ENCODE data around the gene PFN3. TPM values are rescaled to one million over a fixed set of nuclear protein-coding genes. Genes with fewer than 3 reads are reported as not detected.

The PFN3 gene
- total and polyA plus RNA-seq, 2 of the 4 experiments (the other 2 are of a cell fraction), result not detected

DNA sequence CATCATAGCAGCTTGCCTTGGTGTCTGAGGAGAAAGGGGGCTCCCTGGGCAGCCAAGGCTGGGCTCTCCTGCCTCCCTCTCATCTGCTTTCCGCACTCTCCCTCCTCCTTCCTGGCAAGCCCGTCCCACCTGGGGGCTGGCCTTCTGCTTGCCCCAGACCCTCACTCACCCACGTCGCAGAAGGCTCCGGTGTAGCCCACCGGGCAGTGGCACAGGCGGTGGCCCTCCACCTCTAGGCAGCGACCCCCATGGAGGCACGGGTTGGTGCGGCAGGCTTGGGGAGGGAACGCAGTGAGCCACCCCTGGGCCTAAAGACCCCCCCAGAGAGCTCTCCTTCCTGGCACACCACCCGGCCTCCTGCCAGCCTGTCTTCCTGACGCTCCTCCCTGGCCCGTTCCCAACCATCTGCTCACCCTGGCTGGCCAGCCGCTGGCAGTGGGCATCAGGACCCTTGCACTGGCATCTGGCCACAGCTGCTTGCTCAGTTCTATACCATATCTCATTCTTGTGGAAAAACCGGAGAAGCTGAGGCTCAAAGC lies 4.2 kb upstream of the PFN3 start:
- no peak overlapping the region for H3K56ac ChIP-seq (ENCODE audit: extremely low read depth, insufficient read depth, low read length)
- H2BK120ac ChIP-seq (ENCODE audit: low read depth, low read length), result peak overlapping the region; percentile 64; the same call in 1 of the 2 replicates
- H3K9me3 ChIP-seq (ENCODE audit: control insufficient read depth, insufficient read depth, low read length), result peaks cover 2% of the 10 kb centered on the region; the same call in 1 of the 2 replicates
- ATAC-seq (ENCODE audit: low read depth) (no peak), DNase-seq (no peak)
- H3K14ac ChIP-seq (replicated peaks; ENCODE audit: low read depth, low read length), result peak overlapping the region; percentile 81
- peaks cover 53% of the 10 kb centered on the region for H3K27me3 ChIP-seq (ENCODE audit: control insufficient read depth, insufficient read depth, low read length)
- dilution Hi-C loops (cut with HindIII; ENCODE audit: low sequenced_read_pairs, unreplicated experiment), result no loop called here
- intact Hi-C loops (cut with micrococcal nuclease), result loop anchor here (1.0 to 2.0 kb wide), 4 partner anchors 22 to 97 kb away; partner anchors contain the start of genes GRK6 and PRR7
- no peak overlapping the region for H3K23ac ChIP-seq (ENCODE audit: low read depth, low read length)
- H3K4ac ChIP-seq (ENCODE audit: low read depth, low read length), result peak overlapping the region; percentile 63
- H2BK5ac ChIP-seq (ENCODE audit: low read depth, low read length, poor library complexity, severe bottlenecking), result no peak overlapping the region
- H2AK9ac ChIP-seq (replicated peaks; ENCODE audit: low read depth, low read length, poor library complexity), result peak overlapping the region; percentile 17
- ChIA-PET POLR2A (ENCODE audit: unreplicated experiment) (no interaction called here), CTCF (interaction anchor here (0.5 to 5.4 kb wide), 21 partner anchors 10 to 392 kb away, joined by 3 to 56 read pairs (median 4); partner anchors contain the start of genes GRK6, LMAN2, PDLIM7 and PRR7)
- peak overlapping the region; percentile 79; the same call in 1 of the 2 replicates for H4K91ac ChIP-seq (ENCODE audit: insufficient read depth, low read depth, low read length)
- H2BK20ac ChIP-seq (ENCODE audit: low read depth, low read length), result no peak overlapping the region
- peak overlapping the region; percentile 91 to 97 for H4K8ac ChIP-seq (ENCODE audit: low read depth in 2 of 2, low read length in 2 of 2)
- H2BK15ac ChIP-seq (ENCODE audit: low read depth, low read length), result no peak overlapping the region; the same call in 2 of the 3 replicates
- peak overlapping the region; percentile 43; the same call in 1 of the 2 replicates for H2AK5ac ChIP-seq (ENCODE audit: low read depth, low read length)
- H3K79me1 ChIP-seq (ENCODE audit: low read depth in 1 of 2, low read length in 2 of 2), result no peaks in the 10 kb centered on the region
- in situ Hi-C loops (cut with MboI; ENCODE audit: low sequenced_read_pairs), result loop anchor here (5.0 kb wide), 1 partner anchor 43 kb away; the partner anchor contains the start of gene PRR7
- peak overlapping the region; percentile 57; the same call in 1 of the 2 replicates for H3K4me3 ChIP-seq (ENCODE audit: insufficient read depth, low read depth, low read length)
- no peaks in the 10 kb centered on the region for H3K9me1 ChIP-seq (ENCODE audit: insufficient read depth, low read length)
- 42% methylated on average over 6 of the region's 16 CpGs; no CpG with 5 or more reads in 1 of the 2 experiments for WGBS, 2 experiments (ENCODE audit: extremely low coverage in 2 of 2, insufficient read length in 1 of 2)
- H4K5ac ChIP-seq (ENCODE audit: low read depth, low read length), result peak overlapping the region; percentile 81
- no peaks in the 10 kb centered on the region for H4K20me1 ChIP-seq (ENCODE audit: insufficient read depth, low read length)
- peak overlapping the region; percentile 57 for H3K9ac ChIP-seq (ENCODE audit: low read depth, low read length)
- H3K36me3 ChIP-seq (ENCODE audit: control insufficient read depth, insufficient read depth, low read length), result no peaks in the 10 kb centered on the region
- H3K4me1 ChIP-seq (ENCODE audit: control insufficient read depth, insufficient read depth, low read length), result peaks cover 4% of the 10 kb centered on the region; the same call in 1 of the 2 replicates
- no TSS peak for BruUV-seq (replicated peaks)
- H3K18ac ChIP-seq (ENCODE audit: low read depth, low read length), result peak overlapping the region; percentile 24; the same call in 1 of the 2 replicates
- H3K4me2 ChIP-seq (ENCODE audit: low read depth, low read length), result peak overlapping the region; percentile 87
- peak overlapping the region; percentile 92 for H2AFZ ChIP-seq (replicated peaks; ENCODE audit: low read length, poor library complexity)
- no peak overlapping the region for H3K27ac ChIP-seq (ENCODE audit: insufficient read depth, low read length)
- TF ChIP-seq CHD1 (IDR thresholded peaks at IDR 0.05; ENCODE audit: low read depth, low read length) (no peak), NFE2L2 (IDR thresholded peaks at IDR 0.05; ENCODE audit: low read depth, low read length) (no peak), RCOR1 (IDR thresholded peaks at IDR 0.05; ENCODE audit: insufficient replicate concordance, low read length) (no peak), POLR2A (IDR thresholded peaks at IDR 0.05; ENCODE audit: low read depth, low read length) (no peak), MAZ (IDR thresholded peaks at IDR 0.05; ENCODE audit: borderline replicate concordance, low read depth, low read length) (no peak), RFX5 (IDR thresholded peaks at IDR 0.05; ENCODE audit: low read depth, low read length) (no peak), MAFK (IDR thresholded peaks at IDR 0.05; ENCODE audit: low read depth, low read length) (no peak), RAD21 (IDR thresholded peaks at IDR 0.05; ENCODE audit: low read length) (no peak), CEBPB (IDR thresholded peaks at IDR 0.05; ENCODE audit: low read depth, low read length) (no peak), FOS (IDR thresholded peaks at IDR 0.05; ENCODE audit: low read depth, low read length) (no peak), BHLHE40 (IDR thresholded peaks at IDR 0.05; ENCODE audit: low read depth, low read length) (no peak), MXI1 (IDR thresholded peaks at IDR 0.05; ENCODE audit: borderline replicate concordance, low read depth, low read length) (no peak)
- TF ChIP-seq, protein P1, sequence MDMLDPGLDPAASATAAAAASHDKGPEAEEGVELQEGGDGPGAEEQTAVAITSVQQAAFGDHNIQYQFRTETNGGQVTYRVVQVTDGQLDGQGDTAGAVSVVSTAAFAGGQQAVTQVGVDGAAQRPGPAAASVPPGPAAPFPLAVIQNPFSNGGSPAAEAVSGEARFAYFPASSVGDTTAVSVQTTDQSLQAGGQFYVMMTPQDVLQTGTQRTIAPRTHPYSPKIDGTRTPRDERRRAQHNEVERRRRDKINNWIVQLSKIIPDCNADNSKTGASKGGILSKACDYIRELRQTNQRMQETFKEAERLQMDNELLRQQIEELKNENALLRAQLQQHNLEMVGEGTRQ (IDR thresholded peaks at IDR 0.05; ENCODE audit: low read depth, low read length), result no peak
- TF ChIP-seq, protein P2, sequence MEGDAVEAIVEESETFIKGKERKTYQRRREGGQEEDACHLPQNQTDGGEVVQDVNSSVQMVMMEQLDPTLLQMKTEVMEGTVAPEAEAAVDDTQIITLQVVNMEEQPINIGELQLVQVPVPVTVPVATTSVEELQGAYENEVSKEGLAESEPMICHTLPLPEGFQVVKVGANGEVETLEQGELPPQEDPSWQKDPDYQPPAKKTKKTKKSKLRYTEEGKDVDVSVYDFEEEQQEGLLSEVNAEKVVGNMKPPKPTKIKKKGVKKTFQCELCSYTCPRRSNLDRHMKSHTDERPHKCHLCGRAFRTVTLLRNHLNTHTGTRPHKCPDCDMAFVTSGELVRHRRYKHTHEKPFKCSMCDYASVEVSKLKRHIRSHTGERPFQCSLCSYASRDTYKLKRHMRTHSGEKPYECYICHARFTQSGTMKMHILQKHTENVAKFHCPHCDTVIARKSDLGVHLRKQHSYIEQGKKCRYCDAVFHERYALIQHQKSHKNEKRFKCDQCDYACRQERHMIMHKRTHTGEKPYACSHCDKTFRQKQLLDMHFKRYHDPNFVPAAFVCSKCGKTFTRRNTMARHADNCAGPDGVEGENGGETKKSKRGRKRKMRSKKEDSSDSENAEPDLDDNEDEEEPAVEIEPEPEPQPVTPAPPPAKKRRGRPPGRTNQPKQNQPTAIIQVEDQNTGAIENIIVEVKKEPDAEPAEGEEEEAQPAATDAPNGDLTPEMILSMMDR (conservative IDR thresholded peaks at IDR 0.05; ENCODE audit: low read depth, low read length), result no peak
- TF ChIP-seq, protein P3, sequence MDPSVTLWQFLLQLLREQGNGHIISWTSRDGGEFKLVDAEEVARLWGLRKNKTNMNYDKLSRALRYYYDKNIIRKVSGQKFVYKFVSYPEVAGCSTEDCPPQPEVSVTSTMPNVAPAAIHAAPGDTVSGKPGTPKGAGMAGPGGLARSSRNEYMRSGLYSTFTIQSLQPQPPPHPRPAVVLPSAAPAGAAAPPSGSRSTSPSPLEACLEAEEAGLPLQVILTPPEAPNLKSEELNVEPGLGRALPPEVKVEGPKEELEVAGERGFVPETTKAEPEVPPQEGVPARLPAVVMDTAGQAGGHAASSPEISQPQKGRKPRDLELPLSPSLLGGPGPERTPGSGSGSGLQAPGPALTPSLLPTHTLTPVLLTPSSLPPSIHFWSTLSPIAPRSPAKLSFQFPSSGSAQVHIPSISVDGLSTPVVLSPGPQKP (IDR thresholded peaks at IDR 0.05; ENCODE audit: borderline replicate concordance, low read depth, low read length), result no peak

Measured in IMR-90 (cell line).